K562 (cell line): ENCODE results near the gene MYO16.

Experiments used
- ARID2 ChIP-seq: fragments of 450-650 bp; IDR thresholded peaks from 2 replicates; pipeline ENCODE4 v1.6.1; 2017; ENCODE audit warnings: antibody characterized with exemption, mild to moderate bottlenecking
- JUNB ChIP-seq: fragments of 450-650 bp; formaldehyde crosslinking; conservative IDR thresholded peaks from 2 replicates; pipeline ENCODE4 v1.4.0; 2020; ENCODE audit warnings: mild to moderate bottlenecking
- REST ChIP-seq, 2 experiments: fragments of 450-650 bp; formaldehyde crosslinking in 1 of 2; IDR thresholded peaks; 2 replicates each; pipeline versions ENCODE4 v1.4.0 to v1.6.1; 2014 to 2020; ENCODE audit warnings: mild to moderate bottlenecking in 2 of 2, borderline replicate concordance in 1 of 2, low read depth in 1 of 2
- RNF2 ChIP-seq: sonication (generic); IDR thresholded peaks from 2 replicates; pipeline ENCODE4 v1.6.1; 2016
- U2AF2 ChIP-seq: fragments of 200-400 bp; formaldehyde crosslinking; optimal IDR thresholded peaks from 2 replicates; pipeline ENCODE3; 2017; ENCODE audit warnings: low read depth, mild to moderate bottlenecking, low read length
- ZNF274 ChIP-seq: IDR thresholded peaks from 2 replicates; pipeline ENCODE4 v1.6.1; 2011; ENCODE audit warnings: low read depth, mild to moderate bottlenecking, low read length, moderate library complexity, borderline replicate concordance

DNA sequence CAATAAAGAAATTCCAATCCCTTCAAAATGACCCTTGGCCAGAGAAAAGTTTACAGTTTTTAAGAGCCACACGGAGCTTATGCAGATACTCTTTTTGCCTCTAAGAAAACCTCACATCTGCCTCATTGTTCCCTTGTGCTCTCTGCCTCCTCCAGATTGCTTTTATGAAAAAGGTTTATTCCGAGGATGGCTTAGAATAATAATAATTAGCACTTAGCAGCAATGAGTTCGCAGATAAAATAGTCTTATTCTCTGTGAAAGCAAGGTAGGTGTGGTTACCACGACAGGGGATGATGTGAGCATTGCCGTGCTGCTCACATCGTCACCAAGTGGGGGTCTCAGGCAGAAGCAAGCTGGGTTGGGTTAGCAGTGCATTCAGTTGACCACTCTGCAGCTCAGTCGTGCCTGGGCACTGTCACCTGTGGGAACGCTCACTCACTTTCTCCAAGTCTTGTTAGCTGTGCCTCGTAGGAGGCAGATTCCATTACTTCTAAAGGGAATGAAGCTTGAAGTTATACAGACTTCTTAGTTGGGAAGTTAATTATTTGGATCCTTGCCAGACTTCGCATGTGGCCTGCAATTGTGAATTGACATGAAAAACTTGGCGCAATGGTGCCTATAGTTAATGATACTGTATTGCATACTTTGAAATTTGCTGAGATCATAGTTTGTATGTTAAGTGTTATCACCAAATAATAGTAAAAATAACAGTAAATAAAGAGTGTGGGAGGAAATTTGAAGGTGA lies 157.2 kb downstream of the MYO16 start:
- no peak for TF ChIP-seq REST (IDR thresholded peaks at IDR 0.05; ENCODE audit: borderline replicate concordance)
- no peak for TF ChIP-seq REST (CRISPR knock-in tag; IDR thresholded peaks at IDR 0.05; ENCODE audit: low read depth)
- no peak for TF ChIP-seq ARID2
- TF ChIP-seq ZNF274 = no peak
- no peak for TF ChIP-seq U2AF2
- TF ChIP-seq JUNB (CRISPR knock-in tag) = no peak
- TF ChIP-seq RNF2 = no peak
